GM12878 (cell line): ENCODE results near the gene GMPPA.

Experiments
- ASH2L ChIP-seq: fragments of 300-600, 200-600 bp; sonication (generic); IDR thresholded peaks from 2 replicates; pipeline ENCODE4 v1.6.1; 2017; ENCODE audit warnings: low read depth, mild to moderate bottlenecking, borderline replicate concordance
- CTCF ChIP-seq, 3 experiments: IDR thresholded peaks in 2 of 3; conservative IDR thresholded peaks in 1 of 3; 2 replicates each; pipeline ENCODE4 v1.5.1; 2011; ENCODE audit warnings: low read depth in 3 of 3, low read length in 3 of 3, mild to moderate bottlenecking in 3 of 3, control low read depth in 2 of 3, moderate library complexity in 2 of 3, inconsistent platforms in 1 of 3, mixed read lengths in 1 of 3; ENCODE audit not compliant: control insufficient read depth in 2 of 3, insufficient read depth in 1 of 3; ENCODE audit errors: extremely low read depth in 1 of 3
- POLR2AphosphoS5 ChIP-seq: IDR thresholded peaks from 2 replicates; pipeline ENCODE4 v1.6.1; 2011; ENCODE audit warnings: mild to moderate bottlenecking, low read length, inconsistent platforms

GRCh38 chr2:219508444-219508734 lies 9.7 kb downstream of the GMPPA start:
- TF ChIP-seq POLR2AphosphoS5 (no peak), ASH2L (no peak), CTCF (IDR thresholded peaks at IDR 0.05 in 2 of 3, conservative IDR thresholded peaks at IDR 0.05 in 1 of 3; ENCODE audit: control insufficient read depth in 2 of 3, extremely low read depth in 1 of 3, insufficient read depth in 1 of 3, low read depth in 3 of 3, low read length in 3 of 3) (no peak)
